ENCODE results near the gene FSIP1. TPM values are rescaled to one million over a fixed set of nuclear protein-coding genes. Genes with fewer than 3 reads are reported as not detected.

The FSIP1 gene
- total and polyA plus RNA-seq, 9 of the 15 experiments (the other 6 are each of a cell fraction or from before 2014, with no cell fraction given), result 0.07 to 0.51 (median 0.29) TPM

DNA sequence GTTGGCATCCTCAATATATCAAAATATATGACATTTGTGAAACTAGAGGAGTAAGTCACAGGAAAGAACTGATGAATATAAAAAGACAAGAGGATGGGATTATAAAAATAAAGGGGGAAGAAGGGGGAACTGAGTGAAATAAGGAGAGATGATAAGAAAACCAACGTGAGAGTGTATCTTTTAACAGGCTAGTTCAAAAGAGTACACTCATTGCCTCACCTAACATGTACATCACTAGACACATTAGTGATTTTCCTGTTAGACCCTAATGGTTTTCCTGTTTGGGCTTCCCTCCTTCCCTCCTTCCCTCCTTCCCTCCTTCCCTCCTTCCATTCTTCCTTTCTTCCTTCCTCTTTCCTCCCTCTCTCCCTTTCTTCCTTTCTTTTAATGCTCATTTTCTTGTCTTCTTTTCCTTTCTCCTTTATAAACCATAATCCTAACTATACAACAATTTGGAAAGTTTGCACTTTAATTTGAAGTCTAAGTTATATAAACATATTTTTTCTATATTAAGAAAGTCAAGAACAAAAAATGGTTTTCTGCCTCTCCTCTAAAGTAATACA is 35.8 kb downstream of the FSIP1 start:
- TF ChIP-seq HNRNPK (IDR thresholded peaks at IDR 0.05; ENCODE audit: low read depth, low read length, poor library complexity, severe bottlenecking), result peak; percentile 82
- TF ChIP-seq PCBP2 (IDR thresholded peaks at IDR 0.05; ENCODE audit: low read depth, low read length, poor library complexity, severe bottlenecking), result peak; percentile 96
- TF ChIP-seq, protein P1, sequence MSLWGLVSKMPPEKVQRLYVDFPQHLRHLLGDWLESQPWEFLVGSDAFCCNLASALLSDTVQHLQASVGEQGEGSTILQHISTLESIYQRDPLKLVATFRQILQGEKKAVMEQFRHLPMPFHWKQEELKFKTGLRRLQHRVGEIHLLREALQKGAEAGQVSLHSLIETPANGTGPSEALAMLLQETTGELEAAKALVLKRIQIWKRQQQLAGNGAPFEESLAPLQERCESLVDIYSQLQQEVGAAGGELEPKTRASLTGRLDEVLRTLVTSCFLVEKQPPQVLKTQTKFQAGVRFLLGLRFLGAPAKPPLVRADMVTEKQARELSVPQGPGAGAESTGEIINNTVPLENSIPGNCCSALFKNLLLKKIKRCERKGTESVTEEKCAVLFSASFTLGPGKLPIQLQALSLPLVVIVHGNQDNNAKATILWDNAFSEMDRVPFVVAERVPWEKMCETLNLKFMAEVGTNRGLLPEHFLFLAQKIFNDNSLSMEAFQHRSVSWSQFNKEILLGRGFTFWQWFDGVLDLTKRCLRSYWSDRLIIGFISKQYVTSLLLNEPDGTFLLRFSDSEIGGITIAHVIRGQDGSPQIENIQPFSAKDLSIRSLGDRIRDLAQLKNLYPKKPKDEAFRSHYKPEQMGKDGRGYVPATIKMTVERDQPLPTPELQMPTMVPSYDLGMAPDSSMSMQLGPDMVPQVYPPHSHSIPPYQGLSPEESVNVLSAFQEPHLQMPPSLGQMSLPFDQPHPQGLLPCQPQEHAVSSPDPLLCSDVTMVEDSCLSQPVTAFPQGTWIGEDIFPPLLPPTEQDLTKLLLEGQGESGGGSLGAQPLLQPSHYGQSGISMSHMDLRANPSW (CRISPR knock-in tag; IDR thresholded peaks at IDR 0.05), result no peak
- no TSS peak for BruUV-seq (replicated peaks)
- POLR2A ChIA-PET, result interaction anchor here (2.1 kb wide), 1 partner anchor 11 kb away, joined by 5 read pairs; no protein-coding TSS in a partner anchor
- no peak for ATAC-seq
- Histone ChIP-seq H3K9ac (ENCODE audit: insufficient read depth in 1 of 2, low read depth in 2 of 2, low read length in 2 of 2) (no peak overlapping the region), H3K79me2 (ENCODE audit: control insufficient read depth, insufficient read depth, low read length) (no peaks in the 10 kb centered on the region), H3K27ac (ENCODE audit: extremely low read depth, low read depth, low read length) (no peak overlapping the region), H3K9me1 (ENCODE audit: control insufficient read depth, insufficient read depth, low read length) (no peaks in the 10 kb centered on the region), H3K9me3 (replicated peaks; ENCODE audit: control insufficient read depth, insufficient read depth, low read depth, low read length) (no peaks in the 10 kb centered on the region), H3K4me3 (no peak overlapping the region), H3K4me2 (ENCODE audit: insufficient read depth, low read length) (no peak overlapping the region), H3K4me1 (replicated peaks in 1 of 2; ENCODE audit: control insufficient read depth in 2 of 2, insufficient read depth in 2 of 2, low read length in 2 of 2) (no peaks in the 10 kb centered on the region), H4K20me1 (replicated peaks; ENCODE audit: control insufficient read depth, insufficient read depth, low read length) (no peaks in the 10 kb centered on the region), H3K36me3 (ENCODE audit: control insufficient read depth, insufficient read depth, low read length) (no peaks in the 10 kb centered on the region), H3K27me3 (ENCODE audit: control insufficient read depth in 2 of 2, insufficient read depth in 2 of 2, low read length in 2 of 2) (peaks cover 0 to 4% of the 10 kb centered on the region in 2 experiments; a peak in 1 of 5 replicates), H2AFZ (ENCODE audit: low read depth, low read length) (no peak overlapping the region)
- peak; percentile 11 for FAIRE-seq
- 6% methylated on average over 1 of the region's 1 CpG for WGBS (ENCODE audit: insufficient coverage, low coverage, missing lambda C conversion rate)
- CTCF ChIA-PET (ENCODE audit: low intra/inter-chr PET ratio), result no interaction called here
- in situ Hi-C loops (cut with MboI) (no loop called here), intact Hi-C loops (cut with micrococcal nuclease) (no loop called here)
- no peak for DNase-seq (ENCODE audit: extremely low read depth in 1 of 4, low spot score in 3 of 4)

All from K562 (cell line).